GM18873 (cell line): Measurements from ENCODE around the gene AURKAIP1.

Source experiments
- ATAC-seq: cut with Tn5 transposase; IDR thresholded peaks from one replicate; pipeline ENCODE4 v1.9.1; 2021; ENCODE audit warnings: mild to moderate bottlenecking, moderate library complexity, moderate number of reproducible peaks; ENCODE audit not compliant: unreplicated experiment, low FRiP score

The AURKAIP1 gene

GRCh38 chr1:1349256-1350012 lies 25.6 kb downstream of the AURKAIP1 start, which contains the start of gene DVL1:
DVL1 (minus strand) TSS chr1:1349418; CDS start chr1:1349065, 353 bp downstream.
- ATAC-seq = no peak

DNA sequence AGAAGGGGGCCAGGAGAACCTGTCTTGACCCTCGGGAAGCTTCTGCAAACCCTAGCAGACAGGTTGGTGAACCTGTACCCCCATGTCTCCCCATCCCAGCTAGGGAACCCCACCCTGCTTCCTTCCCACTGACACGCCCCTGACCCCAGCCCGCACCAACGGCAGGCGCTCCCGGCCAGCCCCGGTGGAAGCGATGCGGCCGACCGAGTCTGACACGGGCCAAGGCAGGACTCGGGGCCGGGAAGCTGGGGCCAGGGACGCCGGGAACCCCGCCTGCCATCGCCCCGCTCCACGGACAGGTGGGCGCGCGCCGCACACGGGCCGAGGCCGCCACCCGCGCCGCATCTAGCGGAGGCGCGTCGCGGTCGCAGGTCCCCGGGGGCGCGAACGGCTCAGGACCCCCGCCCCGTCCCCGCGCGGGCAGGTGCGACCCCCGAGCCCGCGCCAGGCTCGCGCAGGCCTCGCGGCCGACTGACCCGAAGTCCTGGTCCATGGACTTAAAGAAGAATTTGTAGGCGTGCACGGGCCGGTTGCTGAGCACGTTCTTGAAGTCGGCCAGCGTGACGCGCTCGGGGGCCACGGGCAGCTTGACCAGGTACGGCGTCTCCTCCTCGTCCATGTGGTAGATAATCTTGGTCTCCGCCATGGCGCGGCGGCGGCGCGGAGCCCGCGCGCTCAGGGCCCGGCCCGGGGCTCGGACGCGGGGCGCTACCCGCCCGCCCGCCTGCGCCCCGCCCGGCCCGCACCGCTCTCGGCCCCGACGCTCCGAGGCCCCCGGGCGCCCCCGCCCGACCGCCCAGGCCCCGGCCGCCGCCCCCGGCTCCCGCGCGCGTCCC lies 26.4 kb downstream of the AURKAIP1 start:
- no peak for ATAC-seq

DNA sequence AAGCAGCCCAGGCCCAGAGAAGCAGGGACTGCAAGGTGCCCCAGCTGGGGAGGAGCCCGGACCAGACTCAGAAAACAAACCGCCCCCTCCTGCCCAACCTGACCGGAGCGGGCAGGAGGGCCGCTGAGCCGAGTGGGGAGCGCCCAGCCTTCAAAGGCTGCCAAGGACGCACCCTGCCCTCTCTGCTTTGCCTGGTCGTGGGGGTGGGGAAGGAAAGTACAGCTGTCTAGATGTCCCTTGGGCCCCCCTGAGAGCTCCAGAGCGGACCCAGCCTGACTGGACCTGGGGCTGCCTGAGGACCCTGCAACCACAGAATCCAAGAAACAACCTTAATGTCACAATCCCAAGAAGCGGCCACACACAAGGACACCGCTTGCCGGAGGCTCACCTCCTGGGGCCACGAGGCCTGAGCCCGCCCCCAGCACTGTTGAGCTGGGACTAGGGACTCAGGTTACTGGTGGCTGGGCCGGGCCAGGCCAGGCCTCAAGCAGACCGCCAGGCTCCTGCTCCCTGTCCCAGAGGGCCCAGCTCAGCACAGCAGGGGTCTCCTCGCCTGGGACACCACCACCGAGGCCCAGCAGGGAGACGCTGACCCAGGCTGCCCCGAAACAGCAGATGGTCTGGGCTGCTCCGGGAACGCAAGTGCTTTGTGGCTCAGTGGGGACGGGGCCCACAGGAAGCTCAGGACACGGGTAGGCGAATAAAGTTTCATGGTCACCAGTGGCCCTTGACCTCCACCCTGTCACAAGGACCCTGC lies 27.2 kb downstream of the AURKAIP1 start:
- no peak for ATAC-seq

DNA sequence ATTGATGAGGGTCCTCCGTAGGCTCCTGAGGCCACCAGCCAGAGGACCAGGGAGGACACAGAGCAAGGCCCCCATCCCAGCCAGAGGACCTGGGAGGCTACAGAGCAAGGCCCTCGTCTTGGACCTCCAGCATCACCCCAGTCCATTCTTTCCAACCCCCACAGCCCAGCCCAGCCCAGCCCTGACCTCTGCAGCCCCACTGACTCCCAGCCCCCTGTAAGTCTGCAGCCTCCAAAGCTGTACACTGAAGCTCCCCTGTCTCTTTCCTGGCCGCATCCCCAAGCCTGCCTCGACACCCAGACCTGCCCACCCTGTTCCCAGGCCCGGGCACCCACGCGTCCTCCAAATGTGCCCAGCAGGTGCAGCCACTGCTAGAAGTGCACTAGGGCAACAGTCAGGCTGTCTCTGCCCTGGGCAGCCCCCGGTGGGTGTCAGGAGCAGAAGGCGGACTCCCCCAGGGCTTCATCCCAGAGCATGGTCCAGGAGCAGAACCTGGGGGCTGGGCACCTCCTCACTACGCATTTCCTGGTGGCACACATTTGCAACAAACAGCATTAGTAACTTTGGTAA lies 27.9 kb downstream of the AURKAIP1 start:
- no peak for ATAC-seq

- no peak for ATAC-seq
These were observed 28.5 kb downstream of the AURKAIP1 start for GRCh38 chr1:1346501-1346890.

DNA sequence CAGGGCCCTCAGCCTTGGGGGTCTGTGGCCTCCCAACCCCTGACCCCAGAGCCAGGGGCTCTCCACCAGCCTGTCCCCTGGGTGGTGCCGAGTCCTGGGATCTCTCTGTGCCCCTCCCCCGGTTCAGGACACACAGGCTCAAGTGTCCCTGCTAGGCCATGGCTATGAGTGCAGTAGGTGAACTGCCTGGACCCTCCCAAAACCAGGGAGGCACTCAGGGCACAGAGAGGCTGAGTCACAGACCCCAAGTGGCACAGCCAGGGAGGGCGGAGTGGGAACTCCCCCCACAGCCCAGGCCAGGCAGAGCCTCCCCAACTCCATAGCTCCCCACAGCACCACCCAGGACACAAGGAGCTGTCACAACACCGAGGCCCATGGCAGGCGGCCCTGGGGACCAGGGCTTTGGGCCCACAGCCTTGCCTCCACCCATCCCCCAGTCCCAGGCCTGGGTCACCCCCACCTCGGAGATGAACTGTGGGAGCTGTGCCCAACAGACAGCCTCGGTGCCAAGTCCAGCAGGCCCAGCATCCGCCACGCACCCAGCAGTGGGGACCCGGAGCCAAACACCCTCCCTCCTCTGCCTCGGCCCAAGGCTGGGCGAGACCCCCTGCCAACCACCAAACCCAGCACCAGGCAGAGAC lies 29.0 kb downstream of the AURKAIP1 start:
- no peak for ATAC-seq

DNA sequence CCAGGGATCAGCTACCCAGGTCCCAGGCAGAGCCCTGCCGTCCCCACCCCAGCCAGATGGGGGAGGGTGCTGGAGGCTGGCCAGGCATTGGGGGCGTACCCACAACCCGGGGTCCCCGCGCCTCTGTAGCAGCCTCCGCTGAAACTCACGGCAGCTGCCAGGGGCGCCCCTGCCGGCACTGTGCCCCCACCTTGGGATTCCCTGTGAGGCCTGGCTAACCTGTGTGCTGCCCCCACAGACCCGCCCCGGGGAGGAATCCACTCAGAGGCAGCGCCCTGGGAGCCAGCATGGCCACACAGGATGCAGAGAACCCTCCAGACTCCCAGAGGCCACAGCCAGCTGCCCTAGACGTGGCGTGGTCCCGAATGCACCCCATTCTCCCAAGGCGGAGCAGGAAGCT lies 29.6 kb downstream of the AURKAIP1 start:
- no peak for ATAC-seq

DNA sequence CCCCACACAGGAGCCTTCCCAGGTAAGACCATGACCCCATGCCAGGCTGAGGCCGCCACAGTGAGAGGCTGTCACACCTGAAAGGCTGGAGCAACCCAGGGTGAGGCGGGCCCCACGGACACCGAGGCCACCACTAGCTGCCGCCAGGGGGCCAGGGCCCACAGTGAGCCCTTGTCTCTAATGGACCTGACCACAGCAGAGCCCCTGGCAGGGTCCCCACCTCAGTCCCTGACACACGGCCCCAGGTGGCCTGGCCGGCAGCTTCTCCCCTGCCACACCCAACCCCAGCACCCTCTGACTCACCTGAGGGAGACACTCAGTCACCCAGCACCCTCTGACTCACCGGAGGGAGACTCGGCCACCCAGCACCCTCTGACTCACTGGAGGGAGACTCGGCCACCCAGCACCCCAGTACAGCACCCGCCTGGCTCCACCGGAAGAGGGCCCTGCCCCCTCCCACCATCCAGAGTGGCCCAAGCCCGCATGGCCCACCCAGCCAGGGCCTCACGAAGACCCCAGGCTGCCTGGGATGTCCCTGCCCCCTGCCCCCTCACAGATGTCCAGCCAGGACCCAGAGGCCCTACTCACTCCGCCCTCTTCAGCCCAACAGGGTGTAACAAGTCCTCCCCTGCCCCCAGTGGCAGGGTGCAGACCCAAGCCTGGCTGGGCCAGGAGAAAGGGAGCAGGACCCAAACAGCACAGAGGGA lies 30.2 kb downstream of the AURKAIP1 start:
- no peak for ATAC-seq

DNA sequence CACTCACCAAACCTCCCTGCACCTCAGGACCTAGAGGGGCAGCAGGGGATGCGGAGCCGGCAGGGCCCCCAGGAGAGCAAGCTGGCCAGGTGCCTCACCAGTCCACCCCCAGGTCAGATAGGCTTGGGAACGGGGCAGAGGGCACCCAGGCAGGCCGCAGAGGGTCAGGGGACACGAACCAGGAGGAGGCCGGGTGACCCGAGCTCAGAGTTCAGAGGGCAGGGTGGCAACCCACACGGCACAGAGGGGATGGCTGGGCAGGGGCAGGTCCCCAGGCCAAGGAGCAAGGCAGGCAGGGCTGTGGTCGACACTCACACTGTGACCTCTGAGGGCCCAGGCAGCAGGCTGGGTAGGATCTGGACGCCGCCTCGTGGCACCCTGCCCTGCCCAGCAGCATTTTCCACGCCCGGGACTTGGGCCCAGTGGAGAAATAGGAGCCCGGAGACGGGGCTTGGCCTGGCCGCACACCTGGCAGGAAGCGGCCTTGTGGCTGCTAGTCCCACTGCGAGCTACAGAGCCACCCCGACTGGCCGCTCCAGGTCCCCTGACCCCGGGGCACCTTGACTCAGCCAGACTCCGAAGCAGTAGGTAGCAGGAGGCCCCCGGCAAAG lies 31.1 kb downstream of the AURKAIP1 start:
- ATAC-seq = no peak

- ATAC-seq = no peak
These were observed 32.4 kb downstream of the AURKAIP1 start for GRCh38 chr1:1342584-1343115.

DNA sequence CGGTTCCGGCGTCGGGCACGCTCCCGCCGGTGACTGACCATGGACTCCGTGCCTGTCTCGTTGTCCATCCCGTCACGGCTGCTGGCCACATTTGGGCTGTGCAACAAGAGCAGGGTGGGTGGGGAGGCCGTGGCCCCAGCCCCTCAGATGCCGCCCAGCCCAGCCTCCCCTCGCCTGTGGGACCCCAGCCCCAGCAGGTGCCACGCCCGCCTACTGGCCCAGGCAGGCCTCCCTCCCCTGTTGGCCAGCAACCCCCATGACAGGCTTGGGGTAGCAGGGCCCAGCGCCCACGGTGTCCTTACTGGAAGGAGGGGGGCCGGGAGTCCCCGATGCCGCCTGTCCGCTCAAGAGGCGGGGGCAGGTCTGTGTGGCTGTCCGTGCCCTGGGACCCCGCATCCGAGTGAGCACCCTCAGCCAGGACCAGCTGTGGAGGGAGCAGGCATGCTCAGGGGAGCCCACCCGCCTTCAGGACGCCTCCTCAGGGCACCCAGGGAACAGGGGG lies 32.9 kb downstream of the AURKAIP1 start:
- ATAC-seq = no peak

DNA sequence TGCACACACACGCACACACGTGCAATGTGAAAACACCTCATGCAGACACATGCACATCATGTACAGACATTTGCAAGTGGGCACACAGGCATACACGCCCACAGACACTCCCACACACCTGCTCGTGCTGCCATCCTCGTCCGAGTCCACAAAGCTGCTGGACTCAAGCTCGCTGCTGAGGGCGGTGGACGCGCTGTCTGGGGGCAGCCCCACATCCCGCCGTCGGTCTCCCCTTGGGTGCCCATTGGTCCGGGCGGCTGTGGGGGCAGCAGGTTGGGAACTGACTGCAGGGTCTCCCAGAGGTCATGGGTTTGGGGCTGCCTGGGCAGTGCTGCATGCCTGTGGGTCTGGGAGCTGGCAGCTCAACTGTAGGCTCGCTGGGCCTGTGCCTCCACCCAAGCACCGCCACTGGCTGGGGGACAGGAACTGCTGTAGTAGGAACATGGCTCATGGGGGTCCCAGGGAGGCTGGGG lies 33.4 kb downstream of the AURKAIP1 start:
- ATAC-seq = no peak

- no peak for ATAC-seq
These were observed 34.0 kb downstream of the AURKAIP1 start for GRCh38 chr1:1340791-1341548.

DNA sequence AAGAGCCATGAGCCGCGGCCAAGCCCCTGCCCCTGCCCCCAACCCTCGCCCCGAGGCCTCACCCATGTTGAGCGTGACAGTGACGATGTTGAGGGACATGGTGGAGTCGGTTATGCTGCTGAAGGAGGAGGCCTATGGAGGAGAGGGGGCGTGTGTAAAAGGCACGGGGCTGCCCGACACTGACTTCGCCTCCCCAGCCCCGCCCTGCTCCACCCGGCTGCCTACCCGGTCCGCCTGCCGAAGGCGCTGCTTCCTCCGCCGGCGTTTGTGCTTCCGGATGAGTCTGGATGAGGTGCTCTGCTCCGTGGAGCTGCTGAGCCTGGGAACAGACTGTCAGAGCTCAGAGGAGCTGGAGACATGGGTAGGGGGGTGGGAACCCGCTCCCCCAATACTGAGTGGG lies 34.8 kb downstream of the AURKAIP1 start:
- no peak for ATAC-seq

DNA sequence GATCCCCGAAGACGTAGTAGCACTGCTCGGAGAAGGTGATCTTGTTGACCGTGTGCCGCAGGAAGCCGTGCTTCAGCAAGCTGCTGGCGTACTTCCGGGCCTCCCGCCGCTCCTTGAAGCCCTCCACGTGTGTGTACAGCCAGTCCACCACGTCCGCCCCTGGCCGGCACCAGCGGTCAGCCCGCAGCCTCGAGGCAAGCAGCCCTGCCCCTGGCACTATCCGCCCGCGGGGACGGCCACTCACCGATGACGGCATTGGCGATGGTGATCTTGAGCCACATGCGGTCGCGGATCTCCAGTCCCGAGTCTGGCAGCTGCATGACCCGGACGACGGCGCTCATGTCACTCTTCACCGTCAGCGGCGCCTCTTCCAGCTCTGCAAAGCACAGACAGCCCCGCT lies 36.7 kb downstream of the AURKAIP1 start:
- no peak for ATAC-seq

DNA sequence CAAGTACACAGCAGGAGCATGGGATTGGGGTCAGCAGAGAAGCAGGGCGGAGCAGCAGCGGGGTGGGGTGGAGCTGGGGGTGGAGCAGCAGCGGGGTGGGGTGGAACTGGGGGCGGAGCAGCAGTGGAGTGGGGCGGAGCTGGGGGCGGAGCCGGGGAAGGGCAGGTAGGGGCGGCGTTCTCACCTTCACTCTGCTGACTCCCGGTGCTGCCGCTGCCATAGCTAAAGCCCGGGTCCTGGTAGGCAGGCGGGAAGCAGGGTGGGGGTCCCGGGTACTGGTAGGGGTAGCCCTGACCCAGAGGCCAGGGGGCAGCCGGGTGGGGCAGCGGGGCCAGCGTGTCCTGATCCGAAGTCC lies 37.2 kb downstream of the AURKAIP1 start:
- ATAC-seq = no peak

DNA sequence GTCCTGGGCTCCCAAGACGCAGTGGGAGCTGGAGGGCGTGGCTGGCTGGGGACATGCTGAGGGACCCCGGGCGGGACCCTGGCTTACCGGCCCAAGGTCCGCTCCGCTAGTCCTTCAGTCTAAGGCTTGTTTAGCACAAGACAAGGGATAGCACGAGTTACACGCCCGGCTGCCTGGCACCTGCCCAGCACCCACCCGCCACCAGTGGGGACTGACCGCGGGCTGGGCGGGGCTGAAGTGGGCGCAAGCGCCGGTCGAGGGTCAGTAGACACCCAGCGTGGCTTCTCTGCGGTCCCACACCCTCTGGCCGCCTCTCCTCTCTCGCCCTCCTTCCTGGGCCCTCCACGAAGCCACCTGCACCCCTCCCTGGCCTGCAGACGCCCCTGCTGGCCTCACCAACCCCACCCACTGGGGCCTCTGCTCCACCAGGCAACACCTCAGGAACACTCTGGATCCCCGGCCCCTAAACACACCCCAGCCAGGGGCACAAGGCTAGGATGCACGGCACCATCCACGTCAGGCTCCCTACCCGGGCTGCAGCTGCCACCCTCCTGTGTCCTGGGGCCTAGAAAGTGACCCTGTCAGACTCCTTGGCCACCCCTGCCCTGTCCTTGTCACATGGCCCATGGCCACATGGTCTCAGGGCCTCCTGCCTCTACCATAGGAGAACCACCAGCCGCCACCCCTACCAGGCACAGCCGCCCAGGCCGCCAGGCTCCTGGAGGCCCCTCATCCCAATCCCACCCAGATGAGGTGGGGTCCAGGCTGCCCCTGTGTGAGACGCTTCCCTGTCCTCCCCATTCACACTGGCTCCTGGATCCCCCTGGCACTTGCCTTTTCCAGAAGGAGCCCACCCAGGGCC lies 37.8 kb downstream of the AURKAIP1 start:
- no peak for ATAC-seq
